ENCODE measurements around the gene MRPL58. TPM values are rescaled to one million over a fixed set of nuclear protein-coding genes. Genes with fewer than 3 reads are reported as not detected.

Gene MRPL58
- total RNA-seq = 10 to 100 TPM; 37.0 to 40.4 TPM

DNA sequence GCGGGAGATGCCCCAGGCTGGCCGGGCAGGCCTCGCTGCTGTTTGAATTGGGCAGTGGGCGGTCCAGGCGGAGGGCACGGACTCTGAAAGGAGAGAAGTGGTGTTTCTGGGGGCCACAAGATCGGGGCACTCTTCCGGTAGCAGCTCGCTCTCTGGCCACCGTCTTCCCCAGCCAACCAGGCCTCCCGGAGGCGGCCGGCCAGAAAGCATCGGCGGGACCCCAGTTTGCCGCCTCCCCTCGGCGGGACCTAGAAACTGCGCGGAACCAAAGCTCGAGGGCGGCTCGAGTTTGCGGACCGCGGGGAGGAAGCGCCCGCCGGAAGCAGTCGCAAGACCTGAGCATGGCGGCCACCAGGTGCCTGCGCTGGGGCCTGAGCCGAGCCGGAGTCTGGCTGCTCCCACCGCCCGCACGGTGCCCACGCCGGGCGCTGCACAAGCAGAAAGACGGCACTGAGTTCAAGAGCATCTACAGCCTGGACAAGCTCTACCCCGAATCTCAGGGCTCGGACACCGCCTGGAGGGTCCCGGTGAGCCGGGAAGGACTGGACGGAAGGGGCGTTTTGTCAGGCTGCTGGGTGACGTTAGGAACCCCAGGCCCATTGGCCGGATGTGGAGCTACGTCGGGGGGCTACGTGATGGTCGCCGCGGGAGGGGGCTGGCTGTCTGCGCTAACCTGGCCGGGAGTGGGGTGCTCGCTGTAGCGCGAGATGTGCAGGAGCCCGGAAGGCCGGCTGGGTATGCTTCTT lies at the start of gene MRPL58:
TSS of gene MRPL58 (plus strand) at position 325 of the 746 bp plus-strand sequence. CDS start at position 342, 17 bp downstream.

GRCh38 chr17:74972107-74972972 lies 40.1 kb upstream of the MRPL58 start, which contains the start of gene HID1:
Gene HID1 (minus strand): TSS chr17:74972759. CDS start chr17:74972656, 103 bp downstream.

GRCh38 chr17:74987418-74987908 lies 25.0 kb upstream of the MRPL58 start, which contains the start of gene CDR2L:
Gene CDR2L (plus strand): TSS chr17:74987632. CDS start chr17:74988044, 412 bp downstream.

DNA sequence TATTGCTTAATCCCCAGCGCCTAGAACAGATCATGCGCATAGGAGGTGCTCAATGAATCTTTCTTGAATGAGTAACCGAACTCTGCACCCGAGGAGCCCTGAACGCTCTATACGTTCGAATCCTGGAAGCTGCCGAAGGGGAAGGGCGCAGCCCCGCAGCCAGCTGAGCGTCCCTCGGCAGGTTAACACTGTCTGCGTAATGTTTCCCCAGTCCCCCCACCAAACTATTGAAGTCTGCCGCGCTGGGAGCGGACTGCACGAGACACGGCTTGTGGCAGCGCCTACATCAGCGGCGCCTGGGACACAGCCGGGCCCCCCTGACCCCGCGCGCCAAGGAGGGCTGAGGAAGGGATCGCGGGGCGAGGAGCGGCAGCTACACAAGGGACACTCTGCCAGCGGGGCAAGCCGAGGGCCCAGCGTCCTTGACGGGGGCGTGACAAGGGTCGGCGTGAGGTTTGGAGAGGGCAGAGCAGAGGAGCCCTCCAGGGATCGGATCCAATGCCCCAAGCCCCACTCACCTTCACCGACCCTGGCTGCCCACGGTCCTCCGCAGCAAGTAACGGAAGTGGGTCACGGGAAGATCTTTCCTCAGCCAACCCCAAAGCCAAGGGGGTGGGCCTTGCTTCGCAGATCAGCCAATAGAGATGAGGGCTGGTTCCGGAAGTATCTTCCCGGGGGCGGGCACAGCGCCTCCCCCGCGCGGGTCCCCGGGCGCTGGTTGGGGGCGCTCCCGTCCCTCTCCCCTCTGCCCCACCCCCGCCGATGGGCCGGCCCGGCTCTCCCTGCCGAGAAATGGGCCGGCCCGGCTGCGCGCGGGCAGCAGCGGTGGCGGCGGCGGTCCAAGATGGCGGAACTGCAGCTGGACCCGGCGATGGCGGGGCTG lies 34.2 kb downstream of the MRPL58 start, which contains the start of the genes ATP5PD and KCTD2:
TSS of gene ATP5PD (minus strand) at position 563 of the 883 bp plus-strand sequence. CDS start 4,319 bp downstream, outside the sequence.
TSS of gene KCTD2 (plus strand) at position 819 of the 883 bp plus-strand sequence. CDS start at position 845, 26 bp downstream.

Other genes with a start within 250 kb of the MRPL58 start
- gene NAT9, start 236.3 kb upstream of the MRPL58 start, total RNA-seq = 10 to 100 TPM; 43.4 to 44.8 TPM
- gene GRIN2C, start 152.8 kb upstream of the MRPL58 start, total RNA-seq = under 1 TPM in 1 of 2 experiments, not detected in 1; 0.10 TPM
- gene FDXR, start 139.7 kb upstream of the MRPL58 start, total RNA-seq = 10 to 100 TPM; 22.3 to 22.9 TPM
- not detected for gene FADS6, start 119.0 kb upstream of the MRPL58 start, total RNA-seq
- not detected for gene USH1G, start 89.4 kb upstream of the MRPL58 start, total RNA-seq
- gene OTOP2, start 88.4 kb upstream of the MRPL58 start, total RNA-seq = not detected
- not detected for gene OTOP3, start 76.8 kb upstream of the MRPL58 start, total RNA-seq
- gene HID1, start 39.9 kb upstream of the MRPL58 start, total RNA-seq = under 1 TPM; 0.58 to 0.79 TPM
- gene CDR2L, start 25.0 kb upstream of the MRPL58 start, total RNA-seq = under 1 TPM; 0.28 to 0.41 TPM
- 100 to 1,000 TPM; 234 to 239 TPM for gene ATP5PD, start 34.3 kb downstream of the MRPL58 start, total RNA-seq
- 10 to 100 TPM; 19.0 to 20.5 TPM for gene KCTD2, start 34.6 kb downstream of the MRPL58 start, total RNA-seq
- gene SLC16A5, start 75.3 kb downstream of the MRPL58 start, total RNA-seq = 10 to 100 TPM; 11.5 to 11.7 TPM
- 10 to 100 TPM; 14.3 to 14.6 TPM for gene ARMC7, start 97.3 kb downstream of the MRPL58 start, total RNA-seq
- gene NT5C, start 119.1 kb downstream of the MRPL58 start, total RNA-seq = 10 to 100 TPM; 63.3 to 68.0 TPM
- gene JPT1, start 141.8 kb downstream of the MRPL58 start, total RNA-seq = 100 to 1,000 TPM; 161 TPM
- gene SUMO2, start 170.3 kb downstream of the MRPL58 start, total RNA-seq = 100 to 1,000 TPM; 445 to 461 TPM
- 100 to 1,000 TPM in 1 of 2 experiments, 10 to 100 TPM in 1; 92.7 to 101 TPM for gene NUP85, start 193.0 kb downstream of the MRPL58 start, total RNA-seq
- 10 to 100 TPM; 77.2 to 80.8 TPM for gene GGA3, start 248.9 kb downstream of the MRPL58 start, total RNA-seq
- 10 to 100 TPM; 37.9 to 39.2 TPM for gene MRPS7, start 249.2 kb downstream of the MRPL58 start, total RNA-seq

All from activated naive CD4-positive, alpha-beta T cell treated with anti-CD3 and anti-CD28 coated beads, Interleukin-2, amount 10 ng/mL, durations not matched to agents 5 hours and 36 hours (primary cell).